GM19193 (cell line): Measurements from ENCODE around the gene KLF11.

ENCODE experiments used
- POLR2A ChIP-seq: IDR thresholded peaks from 4 replicates; pipeline ENCODE4 v1.6.1; 2011; ENCODE audit not compliant: insufficient read depth, insufficient read length; ENCODE audit errors: extremely low read depth

The KLF11 gene

GRCh38 chr2:10063566-10063965 lies 20.2 kb downstream of the KLF11 start:
- TF ChIP-seq POLR2A = no peak

GRCh38 chr2:10064932-10065772 lies 21.8 kb downstream of the KLF11 start:
- no peak for TF ChIP-seq POLR2A

- TF ChIP-seq POLR2A = no peak
Observed at GRCh38 chr2:10065773-10066055, 22.4 kb downstream of the KLF11 start.

GRCh38 chr2:10067330-10067729 lies 24.0 kb downstream of the KLF11 start:
- no peak for TF ChIP-seq POLR2A

- TF ChIP-seq POLR2A = no peak
Observed at GRCh38 chr2:10067881-10068280, 24.5 kb downstream of the KLF11 start.

GRCh38 chr2:10071176-10071575 lies 27.8 kb downstream of the KLF11 start:
- no peak for TF ChIP-seq POLR2A

GRCh38 chr2:10071595-10071994 lies 28.2 kb downstream of the KLF11 start:
- TF ChIP-seq POLR2A = no peak

GRCh38 chr2:10072656-10073480 lies 29.5 kb downstream of the KLF11 start:
- no peak for TF ChIP-seq POLR2A

GRCh38 chr2:10073706-10074105 lies 30.4 kb downstream of the KLF11 start:
- no peak for TF ChIP-seq POLR2A

- TF ChIP-seq POLR2A = no peak
Observed at GRCh38 chr2:10075101-10075500, 31.8 kb downstream of the KLF11 start.

GRCh38 chr2:10075571-10076209 lies 32.3 kb downstream of the KLF11 start:
- no peak for TF ChIP-seq POLR2A

- TF ChIP-seq POLR2A = no peak
Observed at GRCh38 chr2:10076511-10076910, 33.2 kb downstream of the KLF11 start.

GRCh38 chr2:10076988-10077527 lies 33.7 kb downstream of the KLF11 start:
- TF ChIP-seq POLR2A = no peak

- no peak for TF ChIP-seq POLR2A
Observed at GRCh38 chr2:10078001-10078400, 34.7 kb downstream of the KLF11 start.

- TF ChIP-seq POLR2A = no peak
Observed at GRCh38 chr2:10078704-10079265, 35.4 kb downstream of the KLF11 start.
